ENCODE data around the gene FYTTD1.

The FYTTD1 gene

GRCh38 chr3:197794115-197794514 is 44.4 kb downstream of the FYTTD1 start:
- DNase-seq: no peak

GRCh38 chr3:197795200-197795599 is 45.5 kb downstream of the FYTTD1 start:
- no peak for DNase-seq

- DNase-seq: no peak
Measured at GRCh38 chr3:197796087-197796486, 46.4 kb downstream of the FYTTD1 start.

DNA sequence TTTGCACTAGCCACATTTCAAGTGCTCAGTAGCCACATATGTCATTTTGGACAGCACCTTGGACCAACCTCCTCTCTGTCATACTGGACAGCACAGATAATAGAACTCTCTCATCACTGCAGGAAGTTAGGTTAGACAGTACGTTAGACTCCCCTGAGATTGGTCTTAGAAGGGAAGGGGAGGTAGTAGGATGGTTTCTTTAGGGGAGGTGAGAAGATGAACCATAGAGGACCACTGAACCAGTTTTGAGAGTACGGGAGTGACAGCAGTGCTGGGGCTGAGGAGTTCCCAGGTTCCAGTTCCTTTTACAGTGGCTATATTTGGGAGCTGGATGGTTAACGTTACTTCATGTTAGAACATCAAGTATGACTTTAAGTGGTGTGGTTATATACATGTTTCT is 49.2 kb downstream of the FYTTD1 start:
- no peak for DNase-seq

DNA sequence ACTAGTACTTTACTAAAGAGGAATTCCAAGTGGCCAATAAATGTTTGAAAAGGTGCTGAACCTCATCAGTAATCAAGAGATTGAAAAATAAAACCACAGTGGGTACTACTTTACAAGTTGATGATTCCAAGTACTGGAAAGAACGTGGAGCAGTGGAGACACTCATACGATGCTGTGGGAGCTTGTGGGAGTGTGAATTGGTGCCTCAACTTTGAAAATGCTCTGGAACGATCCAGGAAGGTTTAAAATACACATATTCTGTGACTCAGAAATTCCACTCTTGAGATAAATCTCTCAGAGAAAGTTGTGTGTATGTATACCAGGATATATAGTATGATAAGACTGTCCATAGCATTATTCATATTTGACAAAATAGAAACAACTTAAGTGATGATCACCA is 50.7 kb downstream of the FYTTD1 start:
- DNase-seq: no peak

GRCh38 chr3:197801891-197802778 is 52.5 kb downstream of the FYTTD1 start:
- no peak for DNase-seq

DNA sequence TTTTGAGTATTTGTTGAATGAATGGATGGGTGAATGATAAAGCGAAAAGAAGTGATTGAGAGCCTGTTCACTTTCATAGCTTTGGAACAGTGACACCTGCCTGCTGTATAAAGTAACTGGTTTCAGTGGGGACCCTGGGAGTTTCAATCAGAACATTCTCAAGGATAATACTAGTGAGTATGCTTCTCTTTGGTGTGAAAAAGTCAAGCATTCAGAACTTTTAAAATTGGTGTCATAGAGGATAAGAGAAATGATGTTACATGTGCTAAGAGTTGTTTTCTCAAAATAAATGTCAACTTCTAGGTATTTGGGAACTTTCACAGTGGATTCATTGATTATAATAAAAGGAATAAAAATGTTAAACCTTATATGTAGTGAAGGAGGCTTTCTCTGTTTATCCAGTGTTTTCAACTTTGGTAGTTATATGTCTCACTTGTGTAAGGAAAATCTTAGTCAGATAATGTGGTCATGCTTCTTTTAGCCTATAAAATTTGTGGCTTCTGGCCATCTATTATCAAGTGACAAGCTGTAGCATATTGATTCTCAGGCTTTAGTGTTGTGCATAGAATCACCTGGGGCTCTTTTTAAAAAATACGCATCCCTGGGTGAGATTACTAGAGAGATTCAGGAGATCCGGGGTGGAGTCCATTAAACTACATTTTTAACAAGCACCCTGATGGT is 53.2 kb downstream of the FYTTD1 start:
- DNase-seq: no peak

GRCh38 chr3:197804511-197804910 is 54.8 kb downstream of the FYTTD1 start:
- no peak for DNase-seq

DNA sequence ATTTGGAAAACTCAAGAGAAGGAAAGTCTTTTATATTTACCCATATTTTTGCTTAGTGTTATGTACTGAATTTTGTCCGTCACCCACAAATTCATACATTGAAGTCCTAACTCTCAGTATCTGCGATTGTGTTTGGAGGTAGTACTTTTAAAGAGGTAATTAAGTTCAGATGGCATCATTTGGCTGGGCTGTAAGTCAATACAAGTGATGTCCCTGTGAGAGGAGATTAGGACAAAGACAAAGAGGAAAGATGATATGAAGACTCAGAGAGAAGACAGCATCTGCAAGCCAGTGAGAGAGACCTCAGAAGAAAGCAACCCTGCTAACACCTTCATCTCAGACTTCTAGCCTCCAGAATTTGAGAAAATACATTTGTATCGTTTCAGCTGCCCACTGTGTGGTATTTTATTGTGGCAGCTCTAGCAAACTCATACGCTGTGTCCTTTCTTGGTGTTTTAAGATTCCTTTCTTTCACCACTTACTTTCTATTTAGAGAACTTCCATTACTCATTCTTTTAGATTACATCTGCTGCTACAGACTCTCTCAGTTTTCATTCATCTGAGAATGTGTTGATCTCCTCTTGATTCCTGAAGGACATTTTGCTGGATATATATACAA is 58.4 kb downstream of the FYTTD1 start:
- no peak for DNase-seq

GRCh38 chr3:197809356-197810020 is 59.8 kb downstream of the FYTTD1 start:
- no peak for DNase-seq

DNA sequence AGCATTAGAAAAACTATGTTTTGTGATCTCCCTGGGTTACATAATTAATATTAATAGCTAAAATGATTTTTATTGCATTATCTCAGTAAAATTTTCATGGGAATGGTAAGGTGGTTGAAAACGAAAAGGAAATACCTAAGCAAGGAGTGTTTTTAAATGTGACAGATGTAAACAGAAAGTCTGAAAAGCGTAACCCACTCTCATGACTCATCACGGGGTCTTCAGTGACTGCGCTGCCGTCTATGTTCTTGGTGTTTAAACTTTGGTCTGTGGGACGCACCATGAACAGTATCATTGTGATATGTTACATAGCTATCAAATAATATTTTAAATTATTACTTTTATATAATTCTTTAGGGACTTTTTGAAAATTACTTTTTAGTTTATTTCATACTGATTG is 61.2 kb downstream of the FYTTD1 start:
- no peak for DNase-seq

GRCh38 chr3:197811343-197811742 is 61.7 kb downstream of the FYTTD1 start:
- no peak for DNase-seq

DNA sequence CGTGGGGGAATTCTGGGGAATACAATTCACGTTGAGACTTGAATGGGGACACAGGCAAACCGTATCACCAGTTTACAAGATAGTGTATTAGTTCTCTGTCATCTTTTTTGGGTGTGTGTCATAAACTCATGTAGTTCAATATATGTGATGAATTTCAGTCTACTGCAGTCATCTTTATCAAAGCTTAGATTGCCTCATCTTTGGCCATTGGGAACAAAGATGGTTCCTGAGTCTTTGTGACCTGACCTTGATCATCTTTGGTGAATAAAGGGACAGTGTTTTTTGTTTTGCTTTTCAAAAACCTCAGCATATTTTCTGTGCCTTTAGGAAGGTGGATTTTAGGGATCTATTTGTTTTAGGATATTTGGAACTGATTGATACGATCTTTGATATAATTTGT is 64.7 kb downstream of the FYTTD1 start:
- DNase-seq: no peak

- no peak for DNase-seq
Measured at GRCh38 chr3:197820550-197821335, 71.1 kb downstream of the FYTTD1 start.

DNA sequence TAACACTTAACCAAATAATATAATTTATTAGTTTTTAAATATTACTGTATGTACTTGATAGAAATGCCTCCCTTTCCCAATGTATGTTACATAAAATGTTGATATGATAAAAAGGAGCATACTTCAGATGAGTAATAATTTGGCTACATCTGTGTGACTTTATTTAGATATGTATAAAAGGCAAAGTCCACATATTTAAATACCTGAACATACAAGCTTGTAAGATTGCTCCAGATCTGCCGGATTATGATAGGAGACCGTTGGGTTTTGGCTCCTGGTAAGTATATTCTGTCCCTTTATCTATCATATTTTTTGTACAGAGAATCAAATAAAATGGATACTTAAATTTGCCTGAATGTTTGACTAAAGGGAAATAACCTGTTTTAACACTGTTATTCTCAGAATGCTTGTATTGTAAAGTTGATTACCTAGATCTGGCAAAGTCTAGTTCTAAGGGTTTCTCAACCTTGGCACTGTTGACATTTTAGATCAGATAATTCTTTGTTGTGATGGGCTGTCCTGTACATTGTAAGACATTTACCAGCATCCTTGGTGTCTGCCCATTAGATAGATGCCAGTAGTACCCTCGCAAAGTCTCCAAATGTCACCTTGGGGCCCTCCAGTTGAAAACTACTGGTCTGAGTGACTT is 79.8 kb downstream of the FYTTD1 start:
- no peak for DNase-seq

- DNase-seq: no peak
Measured at GRCh38 chr3:197830308-197830966, 80.8 kb downstream of the FYTTD1 start.

- no peak for DNase-seq
Measured at GRCh38 chr3:197830967-197831313, 81.3 kb downstream of the FYTTD1 start.

DNA sequence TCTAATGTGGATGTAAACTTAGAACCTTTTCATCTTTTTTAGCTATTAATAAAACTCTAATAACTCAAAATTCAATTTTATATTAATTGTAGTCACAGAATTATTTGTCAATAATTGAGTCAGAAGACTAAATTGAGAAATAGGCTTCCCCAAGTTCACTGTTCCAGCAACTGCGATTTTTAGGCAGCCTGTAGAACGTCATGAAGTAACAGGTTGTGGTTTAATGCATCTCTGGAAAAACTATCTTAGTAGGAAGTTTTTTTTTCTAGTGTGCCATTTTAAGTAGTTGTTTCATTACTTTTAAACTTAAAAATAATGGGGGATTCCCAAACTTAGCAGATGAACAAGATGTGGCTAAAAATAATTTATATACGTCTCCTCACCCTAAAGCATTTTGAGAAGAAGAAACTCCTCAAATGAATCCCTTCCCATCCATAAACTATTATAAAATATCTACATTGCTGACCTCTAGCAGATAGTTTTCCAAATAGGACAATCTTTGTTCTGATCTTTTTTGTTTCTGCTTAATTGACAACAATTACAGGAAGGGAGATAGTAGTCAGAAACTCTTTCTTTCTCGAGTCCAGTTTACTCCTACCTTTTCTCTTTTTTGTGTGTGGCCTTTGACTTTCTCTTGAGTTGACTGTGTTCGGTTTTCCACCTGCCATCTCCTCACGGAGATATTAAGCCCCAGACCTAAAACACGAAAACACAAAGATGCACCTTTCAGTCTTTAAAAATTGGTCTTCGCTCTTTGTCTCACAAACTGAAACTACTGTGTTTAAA is 84.4 kb downstream of the FYTTD1 start:
- no peak for DNase-seq

GRCh38 chr3:197835509-197835908 is 85.8 kb downstream of the FYTTD1 start:
- DNase-seq: no peak

DNA sequence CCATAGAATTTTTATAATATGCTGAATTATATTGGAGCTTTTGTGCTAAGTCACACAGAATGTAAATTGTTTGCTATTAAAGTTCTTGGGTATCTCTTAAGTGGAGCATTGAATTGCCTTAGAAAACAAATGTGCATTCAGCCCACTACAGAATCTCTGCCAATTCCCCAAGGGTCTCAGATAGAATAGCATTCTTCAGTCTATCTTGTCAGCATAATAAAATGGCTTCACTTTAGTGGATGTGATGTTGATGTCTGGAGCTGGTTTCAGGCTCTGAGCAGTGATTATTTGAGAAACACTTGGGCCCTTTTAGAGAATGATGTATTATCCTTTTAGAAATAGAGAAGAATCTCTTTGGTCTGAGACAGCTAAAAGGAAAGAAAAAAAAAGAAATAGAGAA is 86.6 kb downstream of the FYTTD1 start:
- DNase-seq: no peak
